Nephron progenitor cell (in vitro differentiated cells): ENCODE measurements around the gene CACNA1C.

Experiments used
- DNase-seq: peaks from one replicate; pipeline ENCODE4 v3.0.0; 2021
- H3K27ac Mint-ChIP-seq: 2 replicates; pipeline ENCODE4 v1.8.0; 2021; ENCODE audit warnings: mild to moderate bottlenecking, moderate library complexity, mixed read lengths
- H3K27me3 Mint-ChIP-seq: 2 replicates; pipeline ENCODE4 v1.8.0; 2021; ENCODE audit warnings: mild to moderate bottlenecking, low read depth, mixed read lengths; ENCODE audit not compliant: poor library complexity
- H3K36me3 Mint-ChIP-seq: 2 replicates; pipeline ENCODE4 v1.8.0; 2021; ENCODE audit warnings: low read depth, mixed read lengths
- H3K4me1 Mint-ChIP-seq: 2 replicates; pipeline ENCODE4 v1.8.0; 2021; ENCODE audit warnings: mixed read lengths
- H3K4me3 Mint-ChIP-seq: 2 replicates; pipeline ENCODE4 v1.8.0; 2021; ENCODE audit warnings: mild to moderate bottlenecking, moderate library complexity, mixed read lengths
- H3K9me3 Mint-ChIP-seq: 2 replicates; pipeline ENCODE4 v1.8.0; 2021; ENCODE audit warnings: mild to moderate bottlenecking, moderate library complexity, mixed read lengths
- TF ChIP-seq, protein P1 (sequence below): fragments of 200-600 bp; sonication (generic); IDR thresholded peaks from 2 replicates; pipeline ENCODE4 v1.5.0; 2021; ENCODE audit warnings: antibody characterized with exemption

Gene CACNA1C

GRCh38 chr12:2112401-2112800 is 59.6 kb downstream of the CACNA1C start:
- Mint-ChIP-seq H3K27me3 (peaks cover 11% of the 10 kb centered on the region), H3K36me3 (no peaks in the 10 kb centered on the region), H3K9me3 (no peaks in the 10 kb centered on the region), H3K4me1 (peaks cover 36% of the 10 kb centered on the region), H3K27ac (no peak overlapping the region), H3K4me3 (no peak overlapping the region)
- TF ChIP-seq, protein P1, sequence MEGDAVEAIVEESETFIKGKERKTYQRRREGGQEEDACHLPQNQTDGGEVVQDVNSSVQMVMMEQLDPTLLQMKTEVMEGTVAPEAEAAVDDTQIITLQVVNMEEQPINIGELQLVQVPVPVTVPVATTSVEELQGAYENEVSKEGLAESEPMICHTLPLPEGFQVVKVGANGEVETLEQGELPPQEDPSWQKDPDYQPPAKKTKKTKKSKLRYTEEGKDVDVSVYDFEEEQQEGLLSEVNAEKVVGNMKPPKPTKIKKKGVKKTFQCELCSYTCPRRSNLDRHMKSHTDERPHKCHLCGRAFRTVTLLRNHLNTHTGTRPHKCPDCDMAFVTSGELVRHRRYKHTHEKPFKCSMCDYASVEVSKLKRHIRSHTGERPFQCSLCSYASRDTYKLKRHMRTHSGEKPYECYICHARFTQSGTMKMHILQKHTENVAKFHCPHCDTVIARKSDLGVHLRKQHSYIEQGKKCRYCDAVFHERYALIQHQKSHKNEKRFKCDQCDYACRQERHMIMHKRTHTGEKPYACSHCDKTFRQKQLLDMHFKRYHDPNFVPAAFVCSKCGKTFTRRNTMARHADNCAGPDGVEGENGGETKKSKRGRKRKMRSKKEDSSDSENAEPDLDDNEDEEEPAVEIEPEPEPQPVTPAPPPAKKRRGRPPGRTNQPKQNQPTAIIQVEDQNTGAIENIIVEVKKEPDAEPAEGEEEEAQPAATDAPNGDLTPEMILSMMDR = no peak
- DNase-seq = no peak

DNA sequence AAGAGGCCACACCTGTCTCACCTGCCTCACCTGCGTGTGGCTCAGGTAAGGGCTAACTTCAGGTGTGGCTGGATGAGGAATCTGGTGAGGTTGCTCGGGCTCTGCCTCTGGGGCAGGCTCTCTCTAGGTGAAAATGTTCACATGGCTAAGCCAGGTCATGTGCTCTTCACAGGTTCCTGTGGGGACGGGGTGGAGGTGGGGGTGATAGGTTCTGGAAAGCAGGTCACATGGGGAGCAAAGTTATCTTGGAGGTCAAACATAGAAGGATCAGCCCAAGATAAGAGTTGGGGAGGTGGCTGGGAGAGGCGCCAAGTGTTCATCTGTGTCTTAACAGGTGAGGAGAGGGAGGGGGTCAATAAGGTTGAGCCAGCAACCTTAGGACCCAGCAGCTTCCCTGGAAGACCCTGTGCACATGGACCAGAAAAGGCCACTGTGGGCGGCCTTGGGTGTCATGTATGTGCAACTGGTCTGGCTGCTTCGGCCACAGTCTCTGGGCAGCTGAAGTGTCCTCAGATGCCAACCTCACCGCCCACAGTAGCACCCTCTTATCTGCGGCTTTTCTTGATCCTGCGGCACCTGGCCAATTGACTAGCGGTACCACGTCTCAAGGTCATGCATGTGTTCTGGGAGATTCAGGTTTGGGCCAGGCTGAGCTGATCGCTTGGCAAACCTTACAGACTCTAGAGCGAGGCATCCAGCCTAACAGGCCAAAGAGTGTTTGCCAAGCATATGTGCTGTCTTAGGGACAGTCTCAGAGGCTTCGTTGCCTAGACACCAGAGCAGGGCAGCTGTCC is 60.5 kb downstream of the CACNA1C start:
- peaks cover 10% of the 10 kb centered on the region for H3K27me3 Mint-ChIP-seq
- no peaks in the 10 kb centered on the region for H3K9me3 Mint-ChIP-seq
- TF ChIP-seq, protein P1 = no peak
- no peaks in the 10 kb centered on the region for H3K36me3 Mint-ChIP-seq
- peaks cover 35% of the 10 kb centered on the region for H3K4me1 Mint-ChIP-seq
- H3K4me3 Mint-ChIP-seq = no peak overlapping the region
- DNase-seq = no peak
- no peak overlapping the region for H3K27ac Mint-ChIP-seq

DNA sequence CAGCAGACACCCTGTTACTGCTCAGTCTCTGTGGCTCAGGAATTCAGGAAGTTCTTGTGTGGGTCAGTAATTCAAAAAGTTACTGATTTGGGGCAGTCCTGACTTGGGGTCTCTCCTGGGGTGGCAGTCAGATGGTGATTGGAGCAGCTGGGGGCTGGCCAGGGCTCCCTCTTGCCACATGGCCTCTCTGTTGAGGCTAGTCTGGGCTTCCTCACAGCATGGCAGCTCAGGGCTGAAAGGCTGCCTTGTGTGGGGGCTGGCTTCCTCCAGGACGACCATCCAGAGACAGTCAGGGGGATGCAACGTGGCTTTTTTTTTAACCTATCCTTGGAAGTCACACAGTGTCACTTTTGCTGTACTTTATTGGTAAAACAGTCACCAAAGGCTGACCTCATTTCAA is 61.3 kb downstream of the CACNA1C start:
- peaks cover 28% of the 10 kb centered on the region for H3K4me1 Mint-ChIP-seq
- peaks cover 5% of the 10 kb centered on the region for H3K27me3 Mint-ChIP-seq
- no peaks in the 10 kb centered on the region for H3K36me3 Mint-ChIP-seq
- no peak overlapping the region for H3K4me3 Mint-ChIP-seq
- H3K9me3 Mint-ChIP-seq = no peaks in the 10 kb centered on the region
- TF ChIP-seq, protein P1 = no peak
- no peak for DNase-seq
- no peak overlapping the region for H3K27ac Mint-ChIP-seq

- TF ChIP-seq, protein P1 = no peak
- Mint-ChIP-seq H3K4me3 (no peak overlapping the region), H3K4me1 (peaks cover 29% of the 10 kb centered on the region), H3K9me3 (no peaks in the 10 kb centered on the region), H3K27ac (no peak overlapping the region), H3K27me3 (no peaks in the 10 kb centered on the region), H3K36me3 (no peaks in the 10 kb centered on the region)
- DNase-seq = no peak
Measured at GRCh38 chr12:2115101-2115845, 62.5 kb downstream of the CACNA1C start.

DNA sequence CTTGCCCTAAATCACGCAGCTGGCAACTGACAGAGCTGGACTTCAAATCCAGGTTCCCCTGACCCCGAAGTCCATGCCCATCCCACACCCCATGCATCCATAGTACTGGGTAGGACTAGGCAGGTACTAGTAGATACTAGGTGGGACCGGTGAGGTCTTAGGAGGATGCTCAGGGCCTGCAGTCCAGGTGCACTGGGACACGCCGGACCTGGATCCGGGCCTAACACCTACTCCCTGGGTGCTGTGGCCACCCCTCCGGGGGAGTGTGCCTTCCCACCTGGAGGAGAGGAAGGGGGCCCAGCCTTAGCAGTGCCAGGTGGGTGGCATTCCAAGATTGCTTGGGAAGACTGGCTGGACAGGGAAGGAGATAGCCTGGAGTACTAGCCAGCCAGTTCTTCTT is 64.8 kb downstream of the CACNA1C start:
- TF ChIP-seq, protein P1 = no peak
- H3K36me3 Mint-ChIP-seq = no peaks in the 10 kb centered on the region
- no peak for DNase-seq
- peaks cover 4% of the 10 kb centered on the region for H3K27me3 Mint-ChIP-seq
- no peaks in the 10 kb centered on the region for H3K9me3 Mint-ChIP-seq
- no peak overlapping the region for H3K27ac Mint-ChIP-seq
- H3K4me1 Mint-ChIP-seq = peaks cover 39% of the 10 kb centered on the region
- H3K4me3 Mint-ChIP-seq = no peak overlapping the region
